Fibroblast of skin of left biceps (primary cell): ENCODE results near the gene ENHO.

ENCODE experiments used
- DNase-seq, 2 experiments: peaks; one replicate each; pipeline ENCODE4 v3.0.0-alpha.2; 2013; ENCODE audit warnings: low read depth in 2 of 2

ENHO gene

DNA sequence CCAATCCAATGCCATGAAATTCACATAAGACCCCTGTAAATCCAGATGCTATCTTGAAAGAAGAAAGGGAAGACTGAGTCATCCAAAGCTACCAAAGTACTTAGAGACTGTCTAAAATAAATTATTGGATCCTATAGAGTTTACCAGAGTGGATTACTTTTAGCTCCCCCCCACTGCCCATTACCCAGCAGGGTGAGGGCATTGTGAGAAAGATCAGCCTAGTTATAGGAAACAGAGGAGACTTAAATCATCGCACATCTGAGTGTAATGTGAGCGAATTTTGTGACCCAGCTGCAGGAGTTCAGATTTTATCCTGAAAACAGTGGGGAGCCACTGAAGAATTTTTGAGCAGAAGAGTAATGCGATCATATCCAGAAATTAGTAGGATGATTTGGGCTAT, 1.6 kb upstream of the ENHO start:
- DNase-seq, result no peak

DNA sequence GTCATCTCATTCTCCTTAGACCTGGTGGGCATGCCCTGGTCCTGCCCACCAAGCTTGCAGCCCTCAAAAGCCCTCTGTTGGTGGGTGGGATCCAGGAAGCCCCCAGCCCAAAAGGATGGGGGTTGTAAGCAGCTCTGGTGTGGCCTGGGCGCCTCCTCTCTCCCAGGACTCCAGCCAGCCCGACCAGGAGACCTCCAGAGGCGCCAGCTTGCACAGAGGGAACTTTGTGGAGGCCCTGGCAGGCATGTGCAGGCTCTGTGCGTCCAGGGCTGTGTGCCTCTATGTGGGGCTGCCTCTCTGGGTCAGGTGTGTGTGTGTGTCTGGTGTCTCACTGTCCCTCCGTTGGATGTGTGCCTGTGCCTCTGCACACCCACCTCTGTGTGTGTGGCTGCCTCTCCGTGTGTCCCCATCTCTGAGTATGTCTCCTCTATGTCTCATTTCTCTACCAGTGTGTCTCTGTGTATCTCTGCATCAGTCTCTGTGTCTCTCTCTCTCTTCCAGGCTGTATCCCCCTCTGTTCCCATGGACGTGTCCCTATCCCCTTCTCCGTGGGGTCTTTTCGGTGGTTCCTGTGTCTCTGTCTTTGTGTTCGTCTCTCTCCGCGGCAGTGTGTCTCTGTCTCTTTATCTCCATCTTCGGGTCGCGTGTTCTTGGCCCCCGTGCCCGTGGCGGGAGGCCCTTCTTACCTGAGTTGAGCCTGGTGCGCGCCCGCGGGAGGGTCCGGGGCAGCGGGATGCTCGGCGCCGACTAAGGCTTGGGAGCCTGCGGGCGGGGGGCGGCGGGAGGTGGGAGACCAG, 501 bp downstream of the ENHO start:
- DNase-seq, result no peak

DNA sequence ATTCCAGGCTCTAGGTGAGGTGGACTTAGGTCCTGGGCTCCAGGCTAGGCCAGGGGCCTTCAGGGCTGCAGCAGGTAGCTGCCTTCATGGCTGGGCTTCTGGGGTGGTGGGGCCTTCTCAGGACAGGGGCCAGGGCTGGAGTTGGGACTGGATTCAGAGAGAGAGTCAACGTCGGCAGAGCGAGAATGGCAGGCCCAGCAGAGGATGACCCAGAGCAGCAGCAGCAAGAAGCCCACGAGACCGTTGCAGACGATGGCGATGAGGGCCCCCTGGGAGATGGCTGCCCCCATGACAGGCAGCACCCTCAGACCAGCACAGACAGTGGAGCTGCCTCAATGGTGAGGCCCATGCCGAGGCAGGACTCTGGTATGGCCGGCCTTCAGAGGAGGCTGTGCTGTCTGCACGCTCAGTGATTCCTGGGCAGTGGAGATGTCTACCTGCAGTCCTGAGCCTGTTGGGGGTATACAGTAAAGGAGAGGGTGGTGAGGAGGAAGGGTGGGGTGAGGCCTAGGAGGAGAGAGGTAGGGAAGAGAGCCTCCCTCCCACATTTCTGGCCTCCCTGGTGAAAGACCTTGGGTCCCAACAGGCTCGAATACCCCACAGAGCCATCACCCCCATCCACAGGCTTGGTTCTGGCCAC, 1.3 kb downstream of the ENHO start:
- DNase-seq, result no peak

DNA sequence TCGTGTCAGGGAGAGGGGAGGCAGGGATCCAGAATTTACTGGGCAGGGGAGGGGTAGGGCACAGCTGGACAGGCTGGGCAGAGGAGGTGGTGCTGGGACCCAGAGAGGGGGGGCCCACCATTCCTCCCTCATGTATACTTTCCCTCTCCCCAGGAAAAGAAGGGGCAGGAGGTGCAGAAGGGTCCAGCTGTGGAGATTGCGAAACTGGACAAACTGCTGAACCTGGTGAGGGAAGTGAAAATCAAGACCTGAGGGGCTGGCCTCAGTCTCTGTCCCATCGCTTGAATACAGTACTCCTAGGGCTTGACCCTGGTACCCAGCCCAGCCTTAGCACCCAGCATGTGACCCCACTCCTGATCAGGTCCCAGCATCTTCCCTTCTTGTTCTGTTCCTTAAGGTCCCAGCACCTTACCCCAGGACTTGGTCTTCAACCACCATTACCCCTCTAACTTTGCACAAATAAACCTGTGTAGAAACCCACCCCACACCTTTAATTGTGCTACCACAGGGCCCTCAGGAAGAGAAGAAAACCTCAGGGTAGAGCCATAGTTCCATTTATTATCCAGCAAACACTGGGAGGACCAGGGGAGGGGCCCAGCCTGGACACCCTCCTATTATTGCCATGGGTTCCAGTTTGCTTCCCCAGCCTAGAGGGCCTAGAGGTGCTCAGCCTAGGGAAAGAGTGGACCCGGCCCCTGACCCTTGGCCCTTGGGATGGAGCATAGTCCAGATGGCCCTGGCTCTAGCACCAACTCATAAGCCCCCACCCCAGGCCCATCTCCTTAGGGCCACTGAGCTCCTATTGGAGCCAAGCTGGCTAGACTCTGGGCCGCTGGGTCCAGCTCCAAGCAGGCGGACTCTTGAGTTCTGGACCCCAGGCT, 2.0 kb downstream of the ENHO start:
- no peak for DNase-seq

DNA sequence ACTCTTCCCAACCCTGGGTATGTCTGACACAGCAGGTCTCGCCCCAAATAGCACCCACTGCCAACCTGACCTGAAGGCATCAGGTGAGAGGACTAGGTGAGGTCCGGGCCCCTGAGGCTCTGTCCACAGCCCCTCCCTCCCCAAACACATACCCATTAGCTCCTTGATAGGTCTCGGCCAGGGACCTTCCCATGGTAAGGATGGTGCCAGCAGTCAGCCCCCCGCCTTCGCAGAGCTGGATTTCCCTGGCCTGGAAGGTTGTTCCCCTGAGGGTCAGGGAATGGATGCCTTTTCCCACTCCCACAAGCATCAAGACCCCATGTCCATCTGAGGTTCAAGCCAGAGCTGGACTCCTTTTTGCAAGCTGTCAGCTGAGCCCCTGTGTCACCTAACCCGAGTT, 2.7 kb downstream of the ENHO start:
- DNase-seq, result no peak

DNA sequence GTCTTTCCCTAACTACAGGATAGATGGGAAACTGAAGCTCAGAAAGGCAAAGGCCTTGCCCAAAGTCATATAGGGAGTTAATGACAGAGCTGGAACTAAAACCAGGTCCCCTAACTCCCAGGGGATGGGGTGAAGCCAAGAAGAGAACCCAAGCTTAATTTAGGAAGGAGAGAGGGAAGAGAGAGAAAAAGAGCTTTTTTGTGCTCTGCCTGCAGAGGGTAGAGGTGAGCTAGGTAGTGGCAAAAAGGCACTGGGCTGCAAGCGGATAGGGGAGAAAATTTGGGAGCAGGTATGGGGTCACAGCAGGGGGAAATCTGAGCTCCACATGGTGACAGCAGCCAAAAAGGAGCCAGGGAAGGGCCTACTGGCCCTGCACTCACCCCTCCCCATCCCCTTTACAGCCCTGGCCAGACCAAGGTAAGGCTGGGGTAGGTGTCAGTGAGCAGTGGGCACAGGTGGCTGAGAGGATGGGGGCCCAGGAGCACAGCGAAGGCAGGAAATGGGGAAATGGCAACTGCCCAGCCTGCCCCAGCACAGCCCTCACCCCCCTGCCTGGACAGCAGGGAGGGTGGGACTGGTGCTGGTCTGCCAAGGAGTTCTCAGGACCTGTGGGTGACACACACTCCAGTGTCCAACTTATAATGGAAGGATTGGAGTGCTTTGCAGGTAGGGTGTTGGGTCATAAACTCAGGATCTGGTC, 3.3 kb downstream of the ENHO start:
- DNase-seq, result no peak

DNA sequence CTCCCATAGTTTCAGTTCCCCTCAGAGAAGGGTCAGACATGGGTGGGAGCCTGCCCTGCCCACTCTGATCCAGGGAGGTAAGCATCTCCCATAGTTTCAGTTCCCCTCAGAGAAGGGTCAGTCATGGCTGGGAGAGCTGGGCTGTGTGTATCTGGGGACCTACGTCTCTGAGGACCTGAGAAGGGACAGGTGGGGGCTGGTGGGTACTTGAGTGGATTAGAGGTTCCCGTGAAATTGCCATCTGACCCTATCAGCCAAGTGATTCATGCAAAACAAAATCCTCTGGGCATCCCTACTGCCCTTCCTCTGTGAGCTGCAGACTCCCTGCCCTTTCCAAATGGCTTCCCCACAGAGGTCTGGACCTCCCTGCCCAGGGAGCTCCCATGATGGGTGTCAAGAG, 3.9 kb downstream of the ENHO start:
- DNase-seq, result no peak

DNA sequence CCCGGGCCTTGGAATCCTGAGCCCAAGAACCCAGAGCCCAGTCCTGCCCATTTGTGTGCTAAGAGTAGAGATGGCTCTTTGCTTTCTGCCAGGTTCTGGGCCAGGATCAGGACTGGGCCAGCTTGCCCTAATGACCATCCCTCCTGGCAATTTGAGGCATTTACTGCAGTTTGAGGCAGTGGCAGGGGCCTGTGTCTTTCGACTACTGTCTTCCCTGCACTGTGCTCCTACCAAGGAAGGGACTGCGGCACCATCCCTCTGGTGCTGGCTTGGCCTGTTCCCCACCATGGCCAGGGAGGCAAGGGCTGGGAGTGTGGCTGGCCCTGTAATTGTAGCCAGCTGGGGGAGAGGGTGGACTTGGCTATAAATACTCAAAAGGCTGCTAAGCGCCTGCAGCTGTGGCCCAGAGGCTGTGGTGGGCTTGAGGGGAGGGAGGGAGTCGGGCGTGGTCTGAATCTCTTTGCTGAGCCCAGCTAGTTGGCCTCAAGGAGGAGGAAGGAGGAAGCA, 4.6 kb downstream of the ENHO start:
- no peak for DNase-seq

DNA sequence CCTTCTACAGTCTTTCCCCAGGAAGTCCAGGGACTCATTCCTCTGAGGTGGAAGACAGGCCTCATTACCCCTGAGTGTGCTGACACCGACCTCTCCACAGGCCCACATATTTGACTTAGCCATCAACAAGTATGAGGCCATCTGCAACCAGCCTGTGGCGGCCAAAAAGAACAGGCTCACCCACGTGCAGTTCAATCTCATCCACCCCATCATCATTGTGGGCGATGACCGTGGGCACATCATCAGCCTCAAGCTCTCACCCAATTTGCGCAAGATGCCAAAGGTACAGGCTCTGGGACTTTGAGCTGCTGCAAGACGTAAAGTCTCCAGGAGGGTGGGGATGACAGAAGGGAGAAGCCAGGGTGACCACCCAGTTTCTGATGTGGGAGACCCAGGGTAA, 5.6 kb downstream of the ENHO start:
- no peak for DNase-seq

DNA sequence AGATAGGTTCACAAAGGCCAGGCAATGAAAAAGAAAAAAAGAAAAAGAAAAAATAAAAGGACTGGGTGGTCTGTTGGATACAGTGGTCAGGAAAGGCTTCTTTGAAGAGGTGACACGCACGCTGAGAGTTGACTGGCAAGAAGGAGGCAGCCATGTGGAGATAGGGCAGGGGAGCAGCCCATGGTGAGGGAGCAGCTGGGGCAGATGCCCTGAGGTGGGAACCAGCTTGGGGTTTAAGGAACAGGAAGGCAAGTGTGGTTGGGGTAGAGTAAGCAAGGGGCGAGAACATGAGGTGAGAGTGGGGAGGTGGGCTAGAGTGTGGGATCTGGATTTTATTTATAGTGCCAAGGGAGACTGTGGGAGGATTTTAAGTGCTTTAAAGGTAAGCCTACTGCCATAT, 6.8 kb downstream of the ENHO start:
- no peak for DNase-seq

DNA sequence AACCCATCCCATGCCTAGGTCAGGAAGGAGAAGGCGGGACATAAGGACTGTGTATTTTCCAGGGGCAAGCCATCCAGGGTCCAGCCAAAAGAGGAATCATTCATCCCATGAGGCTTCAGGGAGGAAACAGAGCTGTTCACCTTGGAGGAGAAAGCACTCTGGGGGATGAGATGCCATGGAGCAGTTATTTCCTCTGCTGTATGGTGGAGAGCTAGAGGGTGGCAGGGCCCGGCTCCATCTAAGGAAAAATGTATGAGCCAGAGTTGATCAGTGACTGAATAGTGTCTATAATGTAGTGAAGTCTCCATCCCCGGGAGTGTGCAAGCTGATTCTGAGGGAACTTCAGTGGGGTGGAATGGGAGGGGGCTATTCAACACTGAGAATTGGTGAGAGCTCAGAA, 8.0 kb downstream of the ENHO start:
- no peak for DNase-seq

DNA sequence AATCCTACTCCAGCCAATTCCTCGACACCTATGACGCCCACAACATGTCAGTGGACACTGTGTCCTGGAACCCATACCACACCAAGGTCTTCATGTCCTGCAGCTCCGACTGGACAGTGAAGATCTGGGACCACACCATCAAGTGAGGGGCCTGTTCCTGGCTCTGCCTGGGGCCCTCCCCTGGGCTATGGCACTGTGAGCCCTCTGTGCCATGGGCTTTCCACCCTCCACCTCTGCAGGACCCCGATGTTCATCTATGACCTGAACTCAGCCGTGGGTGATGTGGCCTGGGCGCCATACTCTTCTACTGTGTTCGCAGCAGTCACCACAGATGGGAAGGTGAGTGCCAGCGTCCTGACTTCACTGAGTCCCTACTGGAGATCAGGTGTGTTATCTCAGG, 8.4 kb downstream of the ENHO start:
- DNase-seq, result no peak

DNA sequence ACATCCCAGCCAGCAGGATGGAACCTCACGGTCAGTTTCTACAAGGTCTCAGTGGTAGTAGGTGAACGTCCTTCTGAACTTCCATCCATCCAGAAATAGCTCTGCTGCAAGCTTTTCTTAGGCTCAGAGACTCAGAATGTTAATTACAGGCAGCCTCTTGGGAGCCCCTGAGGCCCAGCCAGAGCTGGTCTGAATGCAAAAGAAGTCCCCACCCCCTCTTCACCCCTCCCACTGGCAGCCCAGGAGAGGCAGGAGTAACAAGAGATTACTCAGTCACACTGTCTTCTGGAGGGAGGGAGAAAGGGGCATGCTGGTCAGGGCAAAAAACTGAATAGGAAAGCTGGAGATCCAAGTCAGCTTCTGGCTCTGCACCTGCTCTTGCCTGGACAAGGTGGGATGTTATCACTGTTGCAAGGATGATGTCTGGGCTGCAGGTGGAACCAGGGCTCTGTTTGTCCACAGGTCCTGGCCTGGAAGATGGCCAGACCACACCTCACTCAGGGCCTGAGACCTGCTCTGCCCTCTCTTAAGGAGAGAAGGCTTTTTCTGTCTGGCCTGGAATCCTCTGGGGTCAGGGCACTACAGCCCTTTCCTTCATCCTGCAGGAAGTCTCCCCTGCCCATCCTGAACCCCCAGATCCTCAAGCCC, 9.1 kb downstream of the ENHO start:
- no peak for DNase-seq

DNA sequence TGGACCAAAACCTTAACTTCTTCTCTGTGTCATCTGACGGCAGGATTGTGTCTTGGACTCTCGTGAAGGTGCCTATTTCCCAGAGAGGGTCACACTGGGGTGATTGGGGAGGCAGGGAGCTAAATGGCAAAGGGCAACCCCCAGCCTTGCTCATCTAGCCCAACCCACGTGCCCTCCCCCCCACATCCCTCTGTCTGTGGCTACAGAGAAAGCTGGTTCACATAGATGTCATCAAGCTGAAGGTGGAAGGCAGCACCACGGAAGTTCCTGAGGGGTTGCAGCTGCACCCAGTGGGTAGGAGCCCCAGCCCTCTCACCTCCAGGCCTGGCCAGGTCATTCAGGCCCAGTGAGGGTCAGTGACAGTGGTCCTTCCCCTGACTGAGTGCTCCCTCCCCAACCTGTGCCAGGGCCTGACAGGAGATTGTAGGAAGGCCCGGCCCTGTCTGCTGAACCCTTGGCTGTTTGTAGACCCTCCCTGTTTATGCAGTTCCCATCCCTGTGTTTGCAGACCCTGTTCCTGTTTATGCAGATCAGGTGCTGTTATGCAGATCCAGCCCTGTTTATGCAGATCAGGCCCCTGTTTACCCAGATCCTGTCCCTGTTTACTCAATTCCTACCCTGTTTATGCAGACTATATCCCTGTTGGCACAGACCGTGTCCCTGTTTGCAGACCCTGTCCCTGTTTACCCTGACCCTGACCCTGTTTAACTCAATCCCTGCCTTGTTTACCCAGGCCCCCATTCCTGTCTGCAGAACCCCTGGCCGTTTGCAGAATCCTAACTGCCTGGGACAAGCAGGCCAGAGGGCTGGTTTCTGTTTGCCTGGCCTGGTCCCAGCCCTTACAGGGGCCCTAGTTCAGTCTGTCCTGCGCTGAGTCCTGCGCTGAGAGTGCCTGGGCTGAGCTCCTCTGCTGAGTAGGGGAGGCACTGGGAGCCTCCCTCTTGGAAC, 10.4 kb downstream of the ENHO start:
- DNase-seq, result no peak

DNA sequence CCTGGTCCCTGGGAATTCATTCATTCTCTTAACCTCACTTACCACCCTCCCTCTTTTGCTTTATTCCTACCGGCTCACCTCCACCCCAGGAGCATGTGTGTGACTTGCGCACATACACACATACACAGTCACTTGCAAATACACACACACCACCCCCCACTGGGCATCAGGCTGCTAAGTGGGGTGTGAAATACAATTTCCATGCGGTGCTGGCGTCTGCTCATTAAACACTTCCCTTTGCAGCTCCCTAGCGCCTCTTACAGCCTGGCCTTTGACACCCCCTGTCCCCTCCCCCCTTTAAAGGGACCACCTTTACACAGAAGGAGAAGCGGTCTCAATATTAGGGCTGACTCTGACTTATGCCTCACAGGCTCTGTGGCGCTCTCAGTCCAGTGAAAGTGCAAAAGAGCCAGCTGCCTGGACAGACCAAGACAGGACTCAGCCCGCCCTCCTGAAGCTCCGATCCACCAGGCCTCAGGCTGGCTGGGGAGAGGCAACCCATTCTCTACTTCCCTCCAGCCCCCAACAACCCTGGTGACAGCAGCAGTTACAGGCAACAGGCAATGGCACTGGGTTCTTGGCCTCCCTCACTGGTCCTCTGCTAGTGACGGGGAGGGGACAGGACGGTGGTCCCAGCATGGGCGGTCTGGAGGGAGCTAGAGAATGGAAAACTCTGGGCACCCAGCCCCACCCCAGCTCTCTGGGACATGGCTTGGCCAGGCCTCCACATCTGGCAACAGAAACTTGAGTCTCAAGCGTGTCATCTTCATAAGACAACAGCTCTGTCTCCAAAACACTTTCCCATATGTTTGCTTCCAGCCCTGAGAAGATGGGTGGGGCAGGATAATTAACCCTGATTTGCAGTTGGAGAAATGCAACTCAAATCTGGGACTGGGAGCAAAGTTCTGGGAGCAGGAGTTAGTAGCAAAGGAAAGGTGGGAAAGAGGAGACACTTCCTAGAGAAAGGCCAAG, 12.0 kb downstream of the ENHO start:
- no peak for DNase-seq

DNA sequence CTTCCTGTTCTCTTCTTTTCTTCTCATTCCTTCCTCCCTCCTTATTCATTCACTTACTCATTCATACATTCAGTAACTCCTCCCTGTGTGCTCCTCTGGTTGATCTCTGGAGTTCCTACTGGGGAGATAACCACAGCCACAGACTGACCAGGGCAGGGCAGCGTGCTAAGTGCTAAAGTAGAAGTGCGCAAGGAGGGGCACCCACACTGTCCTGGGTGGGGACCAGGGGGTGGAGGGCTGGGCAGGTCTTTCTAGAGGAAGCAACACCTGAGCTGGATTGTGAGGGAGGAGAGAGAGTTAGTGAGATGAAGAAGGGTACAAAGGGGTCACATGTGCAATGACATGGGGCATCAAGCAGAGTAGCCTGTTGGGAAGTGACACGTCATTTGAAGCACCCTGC, 13.8 kb downstream of the ENHO start:
- no peak for DNase-seq

DNA sequence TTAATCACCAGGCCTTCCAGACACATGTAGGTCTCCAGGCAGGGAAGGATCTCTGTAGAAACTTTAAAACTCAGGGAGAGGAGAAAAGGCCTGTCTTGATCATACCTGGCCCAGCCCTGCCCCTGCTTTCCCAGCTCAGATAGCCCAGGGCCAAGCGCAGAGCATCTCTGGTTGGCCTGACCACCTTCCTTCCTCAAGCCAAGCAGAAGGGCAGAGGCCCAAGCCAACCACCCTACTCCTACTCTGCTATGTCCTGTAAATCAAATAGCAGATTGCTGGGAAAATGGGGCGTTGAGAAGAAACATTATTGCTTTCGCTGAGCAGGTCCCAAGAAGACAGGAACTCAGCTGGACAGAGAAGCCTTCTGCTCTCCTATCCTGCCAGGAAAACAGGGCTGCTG, 14.3 kb downstream of the ENHO start:
- no peak for DNase-seq

DNA sequence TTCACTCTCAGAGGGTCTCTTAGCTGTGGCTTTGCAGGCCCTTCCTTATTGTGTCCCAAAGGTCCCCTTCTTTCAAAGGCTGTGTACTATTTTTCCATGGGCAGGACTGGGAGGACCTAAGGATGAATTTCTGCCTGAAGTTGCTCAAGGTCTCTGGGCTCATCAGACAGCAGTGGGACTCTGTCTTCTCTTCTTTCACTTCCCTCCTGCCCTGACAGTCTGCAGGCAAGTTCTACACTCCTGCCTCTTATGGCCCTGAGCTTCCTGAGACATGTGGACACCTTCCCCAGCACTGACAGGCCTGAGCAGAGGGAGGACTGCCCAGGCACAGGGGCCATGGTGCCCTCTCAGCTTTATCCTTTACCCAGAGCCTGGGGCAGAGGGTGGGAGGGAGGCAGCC, 14.8 kb downstream of the ENHO start:
- no peak for DNase-seq

DNA sequence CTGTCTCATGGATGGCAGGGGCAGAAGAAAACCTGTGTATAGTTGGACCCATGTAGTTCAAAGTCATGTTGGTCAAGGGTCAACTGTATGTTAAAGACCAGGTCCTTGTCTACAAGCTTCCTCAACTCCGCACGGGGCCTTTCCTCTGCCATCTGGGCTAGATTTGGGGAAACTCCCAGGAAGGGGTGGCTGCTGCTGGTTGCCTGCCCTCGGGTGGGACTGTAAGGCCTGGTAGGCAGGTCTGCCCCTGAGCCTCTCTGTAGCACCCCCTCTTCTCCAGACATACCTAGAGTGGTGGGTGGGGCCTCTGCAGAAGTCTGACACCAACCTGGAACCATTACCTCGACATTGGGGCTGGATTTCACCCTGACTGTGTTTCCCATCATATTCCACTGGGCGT, 15.2 kb downstream of the ENHO start:
- DNase-seq, result no peak
